SK-N-SH treated with all-trans-retinoic acid at 6 μM for 48 hours (cell line): ENCODE measurements around the gene TAAR1.
"Not testable (repeated sequence)": the region's sequence is repeated elsewhere in the genome, so short reads cannot be mapped to it uniquely, and the experiment has no call there.

ENCODE experiments used
- ATAC-seq: fragments of 200-7000 bp; cut with Tn5 transposase; 3 replicates; pipeline ENCODE4 v1.9.1; 2020; ENCODE audit warnings: mild to moderate bottlenecking, moderate library complexity
- ARNTL ChIP-seq: fragments of 450-650 bp; formaldehyde crosslinking; IDR thresholded peaks from 2 replicates; pipeline ENCODE4 v1.5.0; 2020; ENCODE audit warnings: low read depth, mild to moderate bottlenecking, moderate library complexity, borderline replicate concordance
- BACH2 ChIP-seq: fragments of 250-450 bp; sonication (Bioruptor Pico); IDR thresholded peaks from 2 replicates; pipeline ENCODE4 v1.9.0; 2021; ENCODE audit warnings: mild to moderate bottlenecking, borderline replicate concordance
- CREB5 ChIP-seq: fragments of 250-450 bp; sonication (Bioruptor Pico); IDR thresholded peaks from 2 replicates; pipeline ENCODE4 v1.5.1; 2020; ENCODE audit warnings: low read depth, mild to moderate bottlenecking, moderate library complexity
- CSDC2 ChIP-seq: fragments of 250-450 bp; sonication (Bioruptor Pico); IDR thresholded peaks from 2 replicates; pipeline ENCODE4 v1.5.0; 2020; ENCODE audit warnings: mild to moderate bottlenecking, moderate library complexity
- CSRNP3 ChIP-seq: fragments of 250-450 bp; sonication (Bioruptor Pico); IDR thresholded peaks from 2 replicates; pipeline ENCODE4 v1.5.1; 2021; ENCODE audit warnings: mild to moderate bottlenecking, moderate library complexity
- ESRRG ChIP-seq: fragments of 250-450 bp; sonication (Bioruptor Pico); IDR thresholded peaks from 2 replicates; pipeline ENCODE4 v1.6.1; 2021; ENCODE audit warnings: mild to moderate bottlenecking
- GLIS3 ChIP-seq: fragments of 250-450 bp; sonication (Bioruptor Pico); IDR thresholded peaks from 2 replicates; pipeline ENCODE4 v1.5.0; 2020; ENCODE audit warnings: mild to moderate bottlenecking, moderate library complexity
- ISL1 ChIP-seq: fragments of 250-450 bp; sonication (Bioruptor Pico); IDR thresholded peaks from 2 replicates; pipeline ENCODE4 v2.1.2; 2022; ENCODE audit warnings: mild to moderate bottlenecking, moderate library complexity
- OSR1 ChIP-seq: fragments of 250-450 bp; sonication (Bioruptor Pico); IDR thresholded peaks from 2 replicates; pipeline ENCODE4 v1.8.0; 2022; ENCODE audit warnings: moderate library complexity, mild to moderate bottlenecking, inconsistent platforms
- PPARA ChIP-seq: fragments of 250-450 bp; sonication (Bioruptor Pico); IDR thresholded peaks from 2 replicates; pipeline ENCODE4 v1.5.0; 2020; ENCODE audit warnings: mild to moderate bottlenecking, borderline replicate concordance
- RARB ChIP-seq: fragments of 250-450 bp; sonication (Bioruptor Pico); IDR thresholded peaks from 2 replicates; pipeline ENCODE4 v1.8.0; 2021; ENCODE audit warnings: mild to moderate bottlenecking, moderate library complexity
- SNAI2 ChIP-seq: fragments of 250-450 bp; sonication (Bioruptor Pico); IDR thresholded peaks from 2 replicates; pipeline ENCODE4 v1.5.0; 2020; ENCODE audit warnings: mild to moderate bottlenecking, moderate library complexity
- TCF4 ChIP-seq: fragments of 250-450 bp; sonication (Bioruptor Pico); IDR thresholded peaks from 2 replicates; pipeline ENCODE4 v1.8.0; 2021; ENCODE audit warnings: mild to moderate bottlenecking, moderate library complexity, borderline replicate concordance
- TOX ChIP-seq: fragments of 250-450 bp; sonication (Bioruptor Pico); IDR thresholded peaks from 2 replicates; pipeline ENCODE4 v1.8.0; 2021; ENCODE audit warnings: mild to moderate bottlenecking, moderate library complexity, borderline replicate concordance
- TSHZ2 ChIP-seq: fragments of 250-450 bp; sonication (Bioruptor Pico); IDR thresholded peaks from 2 replicates; pipeline ENCODE4 v1.5.0; 2020; ENCODE audit warnings: mild to moderate bottlenecking, moderate library complexity
- ZC3H10 ChIP-seq: fragments of 250-450 bp; sonication (Bioruptor Pico); IDR thresholded peaks from 2 replicates; pipeline ENCODE4 v1.5.1; 2021; ENCODE audit warnings: mild to moderate bottlenecking, moderate library complexity
- ZFP3 ChIP-seq: fragments of 250-450 bp; sonication (Bioruptor Pico); IDR thresholded peaks from 2 replicates; pipeline ENCODE4 v1.5.0; 2020; ENCODE audit warnings: mild to moderate bottlenecking, moderate library complexity
- ZFP30 ChIP-seq: fragments of 450-650 bp; formaldehyde crosslinking; IDR thresholded peaks from 2 replicates; pipeline ENCODE4 v1.5.0; 2022; ENCODE audit warnings: mild to moderate bottlenecking, moderate library complexity
- ZNF565 ChIP-seq: fragments of 450-650 bp; formaldehyde crosslinking; conservative IDR thresholded peaks from 2 replicates; pipeline ENCODE4 v1.5.0; 2020; ENCODE audit warnings: low read depth, mild to moderate bottlenecking, moderate library complexity
- ZNF70 ChIP-seq: fragments of 450-650 bp; formaldehyde crosslinking; IDR thresholded peaks from 2 replicates; pipeline ENCODE4 v1.5.0; 2020; ENCODE audit warnings: mild to moderate bottlenecking, moderate library complexity
- ZNF8 ChIP-seq: fragments of 450-650 bp; formaldehyde crosslinking; IDR thresholded peaks from 2 replicates; pipeline ENCODE4 v1.5.0; 2020; ENCODE audit warnings: mild to moderate bottlenecking, moderate library complexity
- TF ChIP-seq, protein P1 (sequence below): fragments of 250-450 bp; sonication (Bioruptor Pico); IDR thresholded peaks from 2 replicates; pipeline ENCODE4 v1.8.0; 2021; ENCODE audit warnings: low read depth, mild to moderate bottlenecking, moderate library complexity, borderline replicate concordance
- TF ChIP-seq, protein P2 (sequence below): fragments of 250-450 bp; sonication (Bioruptor Pico); IDR thresholded peaks from 2 replicates; pipeline ENCODE4 v1.8.0; 2020; ENCODE audit warnings: mild to moderate bottlenecking, moderate library complexity, borderline replicate concordance

TAAR1 gene

GRCh38 chr6:132604635-132605152 is 54.3 kb downstream of the TAAR1 start:
- ATAC-seq = no peak
- TF ChIP-seq ZFP3 (CRISPR knock-in tag) = no peak
- TF ChIP-seq, protein P1, sequence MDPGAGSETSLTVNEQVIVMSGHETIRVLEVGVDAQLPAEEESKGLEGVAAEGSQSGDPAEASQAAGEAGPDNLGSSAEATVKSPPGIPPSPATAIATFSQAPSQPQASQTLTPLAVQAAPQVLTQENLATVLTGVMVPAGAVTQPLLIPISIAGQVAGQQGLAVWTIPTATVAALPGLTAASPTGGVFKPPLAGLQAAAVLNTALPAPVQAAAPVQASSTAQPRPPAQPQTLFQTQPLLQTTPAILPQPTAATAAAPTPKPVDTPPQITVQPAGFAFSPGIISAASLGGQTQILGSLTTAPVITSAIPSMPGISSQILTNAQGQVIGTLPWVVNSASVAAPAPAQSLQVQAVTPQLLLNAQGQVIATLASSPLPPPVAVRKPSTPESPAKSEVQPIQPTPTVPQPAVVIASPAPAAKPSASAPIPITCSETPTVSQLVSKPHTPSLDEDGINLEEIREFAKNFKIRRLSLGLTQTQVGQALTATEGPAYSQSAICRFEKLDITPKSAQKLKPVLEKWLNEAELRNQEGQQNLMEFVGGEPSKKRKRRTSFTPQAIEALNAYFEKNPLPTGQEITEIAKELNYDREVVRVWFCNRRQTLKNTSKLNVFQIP (CRISPR knock-in tag) = no peak
- no peak for TF ChIP-seq ZFP30 (CRISPR knock-in tag)
- no peak for TF ChIP-seq ZNF565
- TF ChIP-seq CREB5 (CRISPR knock-in tag) = no peak
- no peak for TF ChIP-seq ZNF8 (CRISPR knock-in tag)
- no peak for TF ChIP-seq GLIS3 (CRISPR knock-in tag)
- no peak for TF ChIP-seq ESRRG
- TF ChIP-seq PPARA (CRISPR knock-in tag) = no peak
- no peak for TF ChIP-seq ZC3H10 (CRISPR knock-in tag)
- no peak for TF ChIP-seq TSHZ2
- no peak for TF ChIP-seq OSR1 (CRISPR knock-in tag)
- no peak for TF ChIP-seq CSRNP3 (CRISPR knock-in tag)

DNA sequence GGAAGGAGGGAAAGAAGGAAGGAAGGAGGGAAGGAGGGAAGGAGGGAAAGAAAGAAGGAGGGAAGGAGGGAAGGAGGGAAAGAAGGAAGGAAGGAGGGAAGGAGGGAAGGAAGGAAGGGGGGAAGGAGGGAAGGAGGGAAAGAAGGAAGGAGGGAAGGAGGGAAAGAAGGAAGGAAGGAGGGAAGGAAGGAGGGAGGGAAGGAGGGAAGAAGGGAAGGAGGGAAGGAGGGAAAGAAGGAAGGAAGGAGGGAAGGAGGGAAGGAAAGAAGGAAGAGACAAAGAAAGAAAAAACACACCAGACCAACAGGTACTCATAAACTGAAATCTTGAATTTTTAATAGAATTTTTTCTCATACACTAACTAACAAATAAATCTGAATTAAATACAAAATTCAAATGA is 58.1 kb downstream of the TAAR1 start:
- not testable (repeated sequence) for ATAC-seq

DNA sequence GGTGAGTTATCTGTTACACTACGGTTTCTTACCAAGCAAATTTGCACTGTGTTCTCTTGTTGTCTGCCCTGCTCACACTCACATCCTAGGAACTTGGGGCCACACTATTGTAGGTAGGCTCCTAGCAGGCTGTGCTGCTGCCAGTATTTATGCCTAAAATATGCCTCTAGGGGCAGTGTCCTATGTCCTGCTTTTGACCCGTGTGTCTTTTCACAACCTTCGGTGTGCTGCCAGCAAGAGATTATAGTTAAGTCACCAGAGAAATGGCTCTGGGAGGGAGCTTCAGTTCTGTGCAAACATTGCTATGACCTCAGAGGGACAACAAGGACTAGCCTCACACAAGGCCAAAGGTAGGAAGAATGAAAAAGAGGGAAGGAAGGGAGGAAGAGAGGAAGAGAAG is 60.5 kb downstream of the TAAR1 start:
- TF ChIP-seq ZFP30 (CRISPR knock-in tag) (no peak), ZNF565 (no peak), OSR1 (CRISPR knock-in tag) (no peak), CSDC2 (CRISPR knock-in tag) (no peak), SNAI2 (CRISPR knock-in tag) (no peak), ZNF8 (CRISPR knock-in tag) (no peak), ZFP3 (CRISPR knock-in tag) (no peak), ARNTL (no peak), ZC3H10 (CRISPR knock-in tag) (no peak), BACH2 (no peak), CREB5 (CRISPR knock-in tag) (no peak), RARB (CRISPR knock-in tag) (no peak), CSRNP3 (CRISPR knock-in tag) (no peak), TOX (no peak), TCF4 (CRISPR knock-in tag) (no peak), ZNF70 (CRISPR knock-in tag) (no peak), ISL1 (no peak), TSHZ2 (no peak), GLIS3 (CRISPR knock-in tag) (no peak)
- TF ChIP-seq, protein P2, sequence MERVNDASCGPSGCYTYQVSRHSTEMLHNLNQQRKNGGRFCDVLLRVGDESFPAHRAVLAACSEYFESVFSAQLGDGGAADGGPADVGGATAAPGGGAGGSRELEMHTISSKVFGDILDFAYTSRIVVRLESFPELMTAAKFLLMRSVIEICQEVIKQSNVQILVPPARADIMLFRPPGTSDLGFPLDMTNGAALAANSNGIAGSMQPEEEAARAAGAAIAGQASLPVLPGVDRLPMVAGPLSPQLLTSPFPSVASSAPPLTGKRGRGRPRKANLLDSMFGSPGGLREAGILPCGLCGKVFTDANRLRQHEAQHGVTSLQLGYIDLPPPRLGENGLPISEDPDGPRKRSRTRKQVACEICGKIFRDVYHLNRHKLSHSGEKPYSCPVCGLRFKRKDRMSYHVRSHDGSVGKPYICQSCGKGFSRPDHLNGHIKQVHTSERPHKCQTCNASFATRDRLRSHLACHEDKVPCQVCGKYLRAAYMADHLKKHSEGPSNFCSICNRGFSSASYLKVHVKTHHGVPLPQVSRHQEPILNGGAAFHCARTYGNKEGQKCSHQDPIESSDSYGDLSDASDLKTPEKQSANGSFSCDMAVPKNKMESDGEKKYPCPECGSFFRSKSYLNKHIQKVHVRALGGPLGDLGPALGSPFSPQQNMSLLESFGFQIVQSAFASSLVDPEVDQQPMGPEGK = no peak
- peak; percentile 83 for ATAC-seq
